HCT116 (cell line): Measurements from ENCODE around the gene P2RX6. TPM values are rescaled to one million over a fixed set of nuclear protein-coding genes. Genes with fewer than 3 reads are reported as not detected.
"Not testable (repeated sequence)": the region's sequence is repeated elsewhere in the genome, so short reads cannot be mapped to it uniquely, and the experiment has no call there.

Experiments
- ATAC-seq: fragments of 200-7000 bp; cut with Tn5 transposase; 2 replicates; pipeline ENCODE4 v1.9.1; 2020; ENCODE audit warnings: mild to moderate bottlenecking, moderate library complexity
- BruUV-seq: library from RNA; stranded (reverse); fragments of 400-500 nt; replicated peaks from 2 replicates; lab custom pipeline; 2021; lab: Mats Ljungman, UMichigan
- CTCF ChIA-PET: fragments of 300-600 bp; sonication (Branson Sonifier 250); formaldehyde crosslinking; loops from one replicate; lab custom pipeline; 2021; ENCODE audit warnings: antibody characterized with exemption; lab: Charles Lee
- POLR2A ChIA-PET: fragments of 300-600, 350-600 bp; sonication (Branson Sonifier 250); formaldehyde crosslinking; loops from one replicate; lab custom pipeline; 2021; ENCODE audit warnings: antibody characterized with exemption; lab: Charles Lee
- RAD21 ChIA-PET, 2 experiments: fragments of 300-600 bp; sonication (Branson Sonifier 250); formaldehyde crosslinking; loops; one replicate each; lab custom pipeline; 2023; ENCODE audit warnings: low total read pairs in 2 of 2; ENCODE audit not compliant: uncharacterized antibody in 2 of 2, unreplicated experiment in 2 of 2, low non-redundant PET in 1 of 2; lab: Charles Lee
- DNase-seq: peaks from one replicate; pipeline ENCODE4 v3.0.0-alpha.2; 2010; ENCODE audit warnings: low read depth, low spot score
- H2AFZ ChIP-seq: fragments of 200-600 bp; shearing (Covaris generic), sonication (generic); 2 replicates; pipeline ENCODE4 v1.6.1; 2017; ENCODE audit warnings: low read depth, mixed run types, mixed read lengths, antibody characterized with exemption, low read length; ENCODE audit not compliant: poor library complexity, severe bottlenecking
- H3K27ac ChIP-seq: 2 replicates; pipeline ENCODE4 v1.5.1; 2012; ENCODE audit warnings: low read depth, low read length
- H3K27me3 ChIP-seq: fragments of 200-600 bp; sonication (generic); 2 replicates; pipeline ENCODE4 v1.6.1; 2016; ENCODE audit warnings: mixed run types, low read length, mixed read lengths; ENCODE audit not compliant: insufficient read depth
- H3K36me3 ChIP-seq, 2 experiments: fragments of 200-500 bp in 1 of 2; fragments of 200-600 bp in 1 of 2; sonication (Bioruptor generic) in 1 of 2; sonication (generic) in 1 of 2; 2 replicates each; pipeline versions ENCODE4 v1.5.1 to v1.6.1; 2014 to 2016; ENCODE audit warnings: low read length in 2 of 2, inconsistent platforms in 1 of 2, mixed read lengths in 1 of 2, mixed run types in 1 of 2; ENCODE audit not compliant: insufficient read depth in 2 of 2, control insufficient read depth in 1 of 2
- H3K4me1 ChIP-seq, 2 experiments: fragments of 200-600 bp in 1 of 2; sonication (generic) in 1 of 2; 2 replicates each; pipeline versions ENCODE4 v1.5.1 to v1.6.1; 2012 to 2017; ENCODE audit warnings: low read length in 2 of 2, inconsistent platforms in 1 of 2, mild to moderate bottlenecking in 1 of 2, mixed read lengths in 1 of 2, mixed run types in 1 of 2, moderate library complexity in 1 of 2; ENCODE audit not compliant: insufficient read depth in 2 of 2, control insufficient read depth in 1 of 2
- H3K4me2 ChIP-seq: fragments of 200-600 bp; sonication (generic); 2 replicates; pipeline ENCODE4 v1.6.1; 2017; ENCODE audit warnings: mixed run types, low read length, mixed read lengths
- H3K4me3 ChIP-seq, 2 experiments: fragments of 200-600 bp in 1 of 2; sonication (generic) in 1 of 2; replicated peaks in 1 of 2; 2 replicates each; pipeline ENCODE4 v1.5.1; 2011 to 2016; ENCODE audit warnings: low read length in 2 of 2, control low read depth in 1 of 2, low read depth in 1 of 2, mild to moderate bottlenecking in 1 of 2, mixed read lengths in 1 of 2, mixed run types in 1 of 2
- H3K79me2 ChIP-seq: fragments of 200-600 bp; sonication (generic); 2 replicates; pipeline ENCODE4 v1.6.1; 2017; ENCODE audit warnings: mild to moderate bottlenecking, mixed run types, low read length, moderate library complexity, mixed read lengths; ENCODE audit not compliant: insufficient read depth
- H3K9ac ChIP-seq: fragments of 200-600 bp; sonication (generic); 2 replicates; pipeline ENCODE4 v1.6.1; 2016; ENCODE audit warnings: low read length, mixed read lengths
- H3K9me2 ChIP-seq: fragments of 200-600 bp; sonication (generic), shearing (Covaris generic); 2 replicates; pipeline ENCODE4 v1.6.1; 2017; ENCODE audit warnings: mixed run types, mild to moderate bottlenecking, moderate library complexity; ENCODE audit not compliant: insufficient read depth
- H3K9me3 ChIP-seq, 2 experiments: fragments of 200-500 bp in 1 of 2; fragments of 200-600 bp in 1 of 2; sonication (Bioruptor generic) in 1 of 2; sonication (generic) in 1 of 2; 2 replicates each; pipeline ENCODE4 v1.6.1; 2014 to 2017; ENCODE audit warnings: low read length in 2 of 2, mixed read lengths in 2 of 2, inconsistent platforms in 1 of 2, low read depth in 1 of 2, mild to moderate bottlenecking in 1 of 2, mixed run types in 1 of 2, moderate library complexity in 1 of 2; ENCODE audit not compliant: control insufficient read depth in 1 of 2, insufficient read depth in 1 of 2
- H4K20me1 ChIP-seq: fragments of 200-600 bp; sonication (generic), shearing (Covaris generic); 2 replicates; pipeline ENCODE4 v1.6.1; 2017; ENCODE audit warnings: mixed run types, mild to moderate bottlenecking, moderate library complexity; ENCODE audit not compliant: insufficient read depth
- CTCF ChIP-seq, 3 experiments: fragments of 200-600 bp in 1 of 3; sonication (generic) in 1 of 3; IDR thresholded peaks in 2 of 3; conservative IDR thresholded peaks in 1 of 3; 2 replicates each; pipeline ENCODE4 v1.5.1; 2012 to 2017; ENCODE audit warnings: low read depth in 2 of 3, low read length in 2 of 3, antibody characterized with exemption in 1 of 3, borderline replicate concordance in 1 of 3, control low read depth in 1 of 3, mild to moderate bottlenecking in 1 of 3, mixed read lengths in 1 of 3, mixed run types in 1 of 3, moderate library complexity in 1 of 3; ENCODE audit not compliant: insufficient read depth in 1 of 3
- ELF1 ChIP-seq: IDR thresholded peaks from 2 replicates; pipeline ENCODE4 v1.6.1; 2012; ENCODE audit warnings: low read depth, borderline replicate concordance
- FOSL1 ChIP-seq: IDR thresholded peaks from 2 replicates; pipeline ENCODE4 v1.6.1; 2012; ENCODE audit warnings: low read depth
- POLR2AphosphoS5 ChIP-seq: IDR thresholded peaks from 2 replicates; pipeline ENCODE4 v1.6.1; 2011; ENCODE audit warnings: mild to moderate bottlenecking, low read depth, low read length, moderate library complexity
- SP1 ChIP-seq: IDR thresholded peaks from 2 replicates; pipeline ENCODE4 v1.6.1; 2012; ENCODE audit warnings: low read depth
- YY1 ChIP-seq: IDR thresholded peaks from 2 replicates; pipeline ENCODE4 v1.6.1; 2011; ENCODE audit warnings: low read length, low read depth, moderate library complexity, mild to moderate bottlenecking; ENCODE audit not compliant: insufficient replicate concordance; ENCODE audit errors: extremely low read depth
- ZNF274 ChIP-seq: fragments of 200-500 bp; sonication (Bioruptor generic); IDR thresholded peaks from 2 replicates; pipeline ENCODE4 v1.6.1; 2014; ENCODE audit warnings: mild to moderate bottlenecking, low read depth, low read length, inconsistent platforms
- intact Hi-C: fragments of 100-400 bp; cut with micrococcal nuclease; formaldehyde crosslinking; loops from 2 replicates; pipeline ENCODE4 v1.10.0; 2022
- total RNA-seq: library from RNA; stranded (reverse); gene quantifications from one replicate; pipeline ENCODE4 v1.2.1, GENCODE V29; 2021; ENCODE audit not compliant: unreplicated experiment
- TF ChIP-seq, protein P1 (sequence below): IDR thresholded peaks from 2 replicates; pipeline ENCODE4 v1.6.1; 2012
- TF ChIP-seq, protein P2 (sequence below): IDR thresholded peaks from 2 replicates; pipeline ENCODE4 v1.6.1; 2012; ENCODE audit warnings: low read depth

The P2RX6 gene
- total RNA-seq, 1 experiment from 2014 or later: 0.20 TPM

DNA sequence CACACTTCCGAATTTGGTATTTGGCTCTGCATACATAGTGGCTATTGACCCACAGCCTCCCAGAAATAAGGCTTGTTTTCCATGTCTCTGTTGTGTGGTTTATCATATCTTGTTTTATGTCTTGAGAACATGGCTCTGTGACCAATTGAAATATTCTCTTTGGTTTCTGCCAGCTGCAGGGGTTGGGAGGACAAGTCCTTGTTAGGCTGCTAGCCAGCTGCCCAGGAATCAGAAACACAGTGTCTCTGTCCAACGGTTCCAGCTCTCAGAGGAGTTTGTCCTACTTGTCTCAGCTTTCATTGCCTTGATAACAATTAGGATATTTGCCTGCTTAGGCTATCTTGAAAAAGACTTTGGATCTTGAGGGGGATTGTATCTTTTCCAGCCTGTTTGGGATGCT is 23.4 kb downstream of the P2RX6 start:
- no peak overlapping the region for H3K4me2 ChIP-seq
- CTCF ChIA-PET: no interaction called here

GRCh38 chr22:21039158-21039557 is 24.2 kb downstream of the P2RX6 start:
- intact Hi-C loops, H2AFZ ChIP-seq, H3K27ac ChIP-seq, H4K20me1 ChIP-seq, H3K9ac ChIP-seq, ATAC-seq, H3K9me2 ChIP-seq, H3K4me2 ChIP-seq, H3K4me3 ChIP-seq, H3K9me3 ChIP-seq, BruUV-seq, H3K79me2 ChIP-seq, DNase-seq, H3K36me3 ChIP-seq, POLR2A ChIA-PET, H3K27me3 ChIP-seq, RAD21 ChIA-PET: not testable (repeated sequence)
- peaks cover 0 to 17% of the 10 kb centered on the region in 2 experiments; a peak in 2 of 4 replicates for H3K4me1 ChIP-seq
- CTCF ChIA-PET: interaction anchor here (0.7 kb wide), 1 partner anchor 18 kb away, joined by 3 read pairs; no protein-coding TSS in a partner anchor

More for the DNA sequence above, 23.4 kb downstream of the P2RX6 start:
- Histone ChIP-seq H4K20me1 (no peaks in the 10 kb centered on the region), H3K4me1 (peaks cover 0 to 12% of the 10 kb centered on the region in 2 experiments; a peak in 2 of 4 replicates), H3K36me3 (no peaks in the 10 kb centered on the region), H3K27ac (no peak overlapping the region), H3K9me2 (no peaks in the 10 kb centered on the region), H3K9ac (no peak overlapping the region), H3K4me3 (no peak overlapping the region), H3K79me2 (no peaks in the 10 kb centered on the region), H2AFZ (no peak overlapping the region), H3K9me3 (no peaks in the 10 kb centered on the region), H3K27me3 (no peaks in the 10 kb centered on the region)
- DNase-seq (no peak), ATAC-seq (no peak)
- no TSS peak for BruUV-seq
- ChIA-PET RAD21 (interaction anchor here in 1 of 2 experiments (0.7 kb wide), 1 partner anchor 63 kb away, joined by 3 read pairs; no protein-coding TSS in a partner anchor), POLR2A (no interaction called here)
- intact Hi-C loops: no loop called here
- TF ChIP-seq SP1: no peak
- TF ChIP-seq CTCF (IDR thresholded peaks at IDR 0.05 in 2 of 3, conservative IDR thresholded peaks at IDR 0.05 in 1 of 3; ENCODE audit: borderline replicate concordance in 1 of 3, insufficient read depth in 1 of 3, low read depth in 2 of 3, low read length in 2 of 3): no peak
- TF ChIP-seq, protein P1, sequence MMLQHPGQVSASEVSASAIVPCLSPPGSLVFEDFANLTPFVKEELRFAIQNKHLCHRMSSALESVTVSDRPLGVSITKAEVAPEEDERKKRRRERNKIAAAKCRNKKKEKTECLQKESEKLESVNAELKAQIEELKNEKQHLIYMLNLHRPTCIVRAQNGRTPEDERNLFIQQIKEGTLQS: no peak
- no peak for TF ChIP-seq ZNF274
- TF ChIP-seq, protein P2, sequence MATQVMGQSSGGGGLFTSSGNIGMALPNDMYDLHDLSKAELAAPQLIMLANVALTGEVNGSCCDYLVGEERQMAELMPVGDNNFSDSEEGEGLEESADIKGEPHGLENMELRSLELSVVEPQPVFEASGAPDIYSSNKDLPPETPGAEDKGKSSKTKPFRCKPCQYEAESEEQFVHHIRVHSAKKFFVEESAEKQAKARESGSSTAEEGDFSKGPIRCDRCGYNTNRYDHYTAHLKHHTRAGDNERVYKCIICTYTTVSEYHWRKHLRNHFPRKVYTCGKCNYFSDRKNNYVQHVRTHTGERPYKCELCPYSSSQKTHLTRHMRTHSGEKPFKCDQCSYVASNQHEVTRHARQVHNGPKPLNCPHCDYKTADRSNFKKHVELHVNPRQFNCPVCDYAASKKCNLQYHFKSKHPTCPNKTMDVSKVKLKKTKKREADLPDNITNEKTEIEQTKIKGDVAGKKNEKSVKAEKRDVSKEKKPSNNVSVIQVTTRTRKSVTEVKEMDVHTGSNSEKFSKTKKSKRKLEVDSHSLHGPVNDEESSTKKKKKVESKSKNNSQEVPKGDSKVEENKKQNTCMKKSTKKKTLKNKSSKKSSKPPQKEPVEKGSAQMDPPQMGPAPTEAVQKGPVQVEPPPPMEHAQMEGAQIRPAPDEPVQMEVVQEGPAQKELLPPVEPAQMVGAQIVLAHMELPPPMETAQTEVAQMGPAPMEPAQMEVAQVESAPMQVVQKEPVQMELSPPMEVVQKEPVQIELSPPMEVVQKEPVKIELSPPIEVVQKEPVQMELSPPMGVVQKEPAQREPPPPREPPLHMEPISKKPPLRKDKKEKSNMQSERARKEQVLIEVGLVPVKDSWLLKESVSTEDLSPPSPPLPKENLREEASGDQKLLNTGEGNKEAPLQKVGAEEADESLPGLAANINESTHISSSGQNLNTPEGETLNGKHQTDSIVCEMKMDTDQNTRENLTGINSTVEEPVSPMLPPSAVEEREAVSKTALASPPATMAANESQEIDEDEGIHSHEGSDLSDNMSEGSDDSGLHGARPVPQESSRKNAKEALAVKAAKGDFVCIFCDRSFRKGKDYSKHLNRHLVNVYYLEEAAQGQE: no peak
- TF ChIP-seq ELF1: no peak
- TF ChIP-seq POLR2AphosphoS5: no peak
- TF ChIP-seq FOSL1: no peak
- TF ChIP-seq YY1: no peak
